ENCODE data around the gene TCF4.

Gene TCF4

GRCh38 chr18:55427951-55428350, 160.0 kb downstream of the TCF4 start:
- no peak for DNase-seq (ENCODE audit: low read depth)
- TF ChIP-seq, protein P1, sequence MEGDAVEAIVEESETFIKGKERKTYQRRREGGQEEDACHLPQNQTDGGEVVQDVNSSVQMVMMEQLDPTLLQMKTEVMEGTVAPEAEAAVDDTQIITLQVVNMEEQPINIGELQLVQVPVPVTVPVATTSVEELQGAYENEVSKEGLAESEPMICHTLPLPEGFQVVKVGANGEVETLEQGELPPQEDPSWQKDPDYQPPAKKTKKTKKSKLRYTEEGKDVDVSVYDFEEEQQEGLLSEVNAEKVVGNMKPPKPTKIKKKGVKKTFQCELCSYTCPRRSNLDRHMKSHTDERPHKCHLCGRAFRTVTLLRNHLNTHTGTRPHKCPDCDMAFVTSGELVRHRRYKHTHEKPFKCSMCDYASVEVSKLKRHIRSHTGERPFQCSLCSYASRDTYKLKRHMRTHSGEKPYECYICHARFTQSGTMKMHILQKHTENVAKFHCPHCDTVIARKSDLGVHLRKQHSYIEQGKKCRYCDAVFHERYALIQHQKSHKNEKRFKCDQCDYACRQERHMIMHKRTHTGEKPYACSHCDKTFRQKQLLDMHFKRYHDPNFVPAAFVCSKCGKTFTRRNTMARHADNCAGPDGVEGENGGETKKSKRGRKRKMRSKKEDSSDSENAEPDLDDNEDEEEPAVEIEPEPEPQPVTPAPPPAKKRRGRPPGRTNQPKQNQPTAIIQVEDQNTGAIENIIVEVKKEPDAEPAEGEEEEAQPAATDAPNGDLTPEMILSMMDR (IDR thresholded peaks at IDR 0.05; ENCODE audit: low read depth, low read length, missing control alignments): no peak
- no peak overlapping the region for H3K4me3 ChIP-seq (ENCODE audit: low read depth, low read length)

- DNase-seq (ENCODE audit: low read depth): no peak
- no peak overlapping the region for H3K4me3 ChIP-seq (ENCODE audit: low read depth, low read length)
- TF ChIP-seq, protein P1 (IDR thresholded peaks at IDR 0.05; ENCODE audit: low read depth, low read length, missing control alignments): no peak
These were observed 162.3 kb downstream of the TCF4 start for GRCh38 chr18:55425698-55426097.

DNA sequence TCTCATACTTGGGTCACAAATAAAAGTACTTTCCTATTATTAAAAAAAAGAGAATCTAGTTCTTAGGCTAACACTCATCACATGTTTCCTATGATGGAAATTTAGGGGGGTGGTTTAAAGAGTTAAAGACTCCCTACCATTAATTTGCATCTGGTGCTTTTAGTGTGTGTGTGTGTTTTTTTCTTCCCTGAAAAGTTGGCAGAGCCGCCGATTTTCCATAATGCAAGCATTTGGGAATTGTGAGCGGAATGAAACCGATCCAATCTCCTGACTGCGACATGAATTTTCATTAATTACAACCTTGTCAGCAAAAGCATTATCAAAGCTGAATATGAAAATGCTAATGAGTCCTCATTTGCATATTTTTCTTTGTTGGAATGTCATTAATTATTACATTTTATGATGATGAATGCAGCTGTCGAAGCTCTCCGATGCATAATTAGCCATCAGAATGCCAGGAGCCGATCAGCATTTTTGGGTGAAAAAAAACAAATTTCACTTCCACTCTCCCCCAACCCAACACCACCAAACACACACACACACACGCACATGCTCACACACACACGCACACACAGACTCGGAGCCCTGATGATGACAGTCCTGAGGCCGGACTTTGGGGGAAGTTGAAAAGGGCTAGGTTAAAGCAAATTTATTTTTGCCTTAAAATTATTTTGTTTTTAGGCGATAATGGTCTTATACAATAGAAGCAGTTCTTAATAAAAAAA, 165.4 kb downstream of the TCF4 start:
- DNase-seq (ENCODE audit: low read depth): no peak
- TF ChIP-seq, protein P1 (IDR thresholded peaks at IDR 0.05; ENCODE audit: low read depth, low read length, missing control alignments): no peak
- H3K4me3 ChIP-seq (ENCODE audit: low read depth, low read length): no peak overlapping the region

- DNase-seq (ENCODE audit: low read depth): no peak
- no peak overlapping the region for H3K4me3 ChIP-seq (ENCODE audit: low read depth, low read length)
- TF ChIP-seq, protein P1 (IDR thresholded peaks at IDR 0.05; ENCODE audit: low read depth, low read length, missing control alignments): no peak
These were observed 166.2 kb downstream of the TCF4 start for GRCh38 chr18:55421615-55422419.

DNA sequence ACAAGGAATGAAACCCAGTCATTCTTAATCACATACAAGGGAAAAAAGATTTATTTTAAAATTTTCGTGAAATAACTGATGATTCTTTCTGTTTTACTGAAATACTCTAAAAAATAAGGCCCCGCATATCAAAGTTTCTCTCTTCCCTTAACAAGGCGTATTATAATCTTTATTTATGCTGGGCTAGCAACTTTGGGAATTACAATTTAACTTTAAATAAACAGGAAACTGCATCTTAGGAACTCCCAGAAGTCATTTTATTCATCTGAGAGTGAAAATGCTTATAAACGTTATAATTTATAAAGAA, 166.7 kb downstream of the TCF4 start:
- no peak overlapping the region for H3K4me3 ChIP-seq (ENCODE audit: low read depth, low read length)
- TF ChIP-seq, protein P1 (IDR thresholded peaks at IDR 0.05; ENCODE audit: low read depth, low read length, missing control alignments): no peak
- no peak for DNase-seq (ENCODE audit: low read depth)

DNA sequence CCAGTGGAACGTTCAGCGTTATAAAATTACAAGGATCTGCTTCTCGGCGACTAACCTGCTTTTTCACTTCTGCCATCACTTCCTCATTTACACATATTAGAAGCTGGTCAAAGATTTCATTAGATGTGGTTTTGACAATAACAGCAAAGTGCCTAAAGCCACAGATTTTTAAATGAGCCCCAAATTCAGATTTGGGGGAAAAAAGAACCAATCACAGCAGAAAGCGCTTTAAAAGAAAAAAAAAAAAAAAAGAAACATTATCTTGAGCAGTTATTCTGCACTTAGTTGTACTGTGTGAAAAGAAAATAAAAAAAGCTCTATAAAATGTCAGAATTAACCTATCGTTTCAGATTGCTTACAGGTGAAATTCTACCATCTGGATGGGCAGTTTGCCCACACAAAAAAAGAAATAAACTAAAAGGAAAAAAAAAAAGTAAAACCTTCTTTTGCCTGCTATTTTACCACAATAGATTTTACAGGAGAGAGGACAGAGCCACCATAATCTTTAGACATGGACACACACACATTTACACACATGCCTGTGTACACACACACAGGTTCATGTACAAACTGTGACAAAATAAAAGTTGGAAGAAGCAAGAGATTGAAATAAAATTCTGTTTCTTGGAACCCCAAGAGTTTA, 167.2 kb downstream of the TCF4 start:
- TF ChIP-seq, protein P1 (IDR thresholded peaks at IDR 0.05; ENCODE audit: low read depth, low read length, missing control alignments): no peak
- H3K4me3 ChIP-seq (ENCODE audit: low read depth, low read length): no peak overlapping the region
- peak; percentile 3 for DNase-seq (ENCODE audit: low read depth)
